LoVo (cell line): ENCODE results near the gene SYCN.

Source experiments
- DNase-seq: peaks from one replicate; pipeline ENCODE4 v3.0.0-alpha.2; 2016; ENCODE audit warnings: low spot score

SYCN gene

DNA sequence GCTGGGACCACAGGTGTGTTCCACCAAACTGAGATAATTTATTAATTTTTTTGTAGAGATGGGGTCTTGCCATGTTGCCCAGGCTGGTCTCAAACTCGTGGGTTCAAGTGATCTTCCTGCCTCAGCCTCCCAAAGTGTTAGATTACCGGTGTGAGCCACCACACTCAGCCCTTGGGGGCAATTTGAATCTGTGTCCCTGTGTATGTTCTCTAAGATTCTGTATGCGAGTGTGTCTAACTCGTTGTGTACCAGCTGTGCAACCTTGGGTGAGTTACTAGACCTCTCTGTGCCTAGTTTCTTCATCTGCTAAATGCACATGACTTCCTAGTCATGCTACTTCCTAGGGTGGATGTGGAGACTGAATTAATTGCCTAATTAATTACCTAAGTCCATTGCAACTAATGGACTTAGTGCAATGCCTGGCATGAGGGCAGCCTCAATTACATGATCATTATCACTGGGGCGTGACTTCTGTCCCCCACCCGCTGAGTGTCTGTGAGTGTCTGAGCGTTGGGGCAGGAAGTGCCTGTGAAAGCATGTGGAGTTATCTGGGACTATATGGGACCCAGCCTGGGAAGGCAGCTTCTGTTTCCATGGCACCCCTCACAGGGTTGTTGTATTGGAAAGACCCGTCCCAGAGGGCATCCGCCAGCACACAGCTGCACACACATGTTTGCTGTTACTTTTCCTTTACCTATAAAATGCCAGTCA is 9.1 kb downstream of the SYCN start:
- no peak for DNase-seq

DNA sequence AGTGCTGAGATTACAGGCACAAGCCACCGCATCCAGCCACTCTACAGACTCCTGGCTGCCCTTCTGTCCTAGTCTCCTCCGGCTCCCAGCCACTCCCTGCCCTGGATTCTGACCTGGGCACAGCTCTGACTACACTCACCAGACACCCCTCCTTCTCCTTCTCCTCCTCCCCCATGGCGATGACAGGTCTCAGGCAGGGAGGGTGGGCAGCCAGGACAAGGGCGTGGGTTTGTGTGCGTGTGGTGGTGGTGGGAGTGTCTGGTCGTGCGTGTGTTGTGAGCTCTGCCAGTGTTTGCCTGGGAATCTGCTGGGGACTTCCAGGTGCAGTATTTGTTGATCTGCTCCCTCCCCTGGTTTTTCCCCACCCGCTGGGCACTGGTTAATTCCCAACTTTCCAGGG is 10.3 kb downstream of the SYCN start:
- DNase-seq = peak; percentile 3

- DNase-seq = no peak
Observed at GRCh38 chr19:39192846-39193245, 11.2 kb downstream of the SYCN start.

GRCh38 chr19:39190768-39191167 is 13.3 kb downstream of the SYCN start:
- no peak for DNase-seq

DNA sequence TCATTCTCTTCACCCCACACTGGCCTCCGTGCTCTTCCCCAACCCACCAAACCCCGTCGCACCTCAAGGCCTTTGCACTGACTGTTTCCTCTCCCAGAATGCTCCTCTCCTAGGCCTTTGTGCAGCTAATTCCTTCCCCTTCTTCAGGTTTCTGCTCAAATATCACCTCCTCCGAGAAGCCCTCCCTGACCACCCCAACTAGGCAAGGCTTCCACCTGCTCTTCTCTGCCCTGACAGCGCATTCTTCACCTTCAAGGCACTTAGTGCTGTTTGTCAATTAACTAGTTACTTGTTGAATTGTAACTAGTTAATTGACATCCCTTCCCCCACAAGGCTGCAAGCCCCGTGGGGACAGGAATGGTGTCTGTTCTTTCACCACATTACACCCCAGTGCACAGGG is 15.1 kb downstream of the SYCN start:
- DNase-seq = no peak

- no peak for DNase-seq
Observed at GRCh38 chr19:39187552-39187943, 16.5 kb downstream of the SYCN start.

- no peak for DNase-seq
Observed at GRCh38 chr19:39186391-39186790, 17.7 kb downstream of the SYCN start.

DNA sequence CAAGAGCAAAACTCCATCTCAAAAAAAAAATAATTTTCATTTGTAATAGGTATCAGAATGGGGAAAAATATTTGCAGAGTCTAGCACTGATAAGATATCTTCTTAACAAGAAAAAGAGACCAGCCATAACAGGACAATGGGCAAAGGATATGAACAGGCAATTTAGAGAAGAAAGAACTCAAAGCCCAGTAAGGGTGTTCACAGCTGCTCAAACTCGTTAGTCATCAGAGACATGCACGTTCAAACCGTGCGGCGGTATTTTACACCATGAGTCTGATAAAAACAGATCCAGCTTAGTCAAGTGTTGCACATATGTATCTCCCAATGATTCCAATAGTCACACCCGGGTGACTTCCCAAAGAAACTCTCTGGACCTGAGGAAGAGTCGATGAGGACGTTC is 21.0 kb downstream of the SYCN start:
- DNase-seq = no peak

DNA sequence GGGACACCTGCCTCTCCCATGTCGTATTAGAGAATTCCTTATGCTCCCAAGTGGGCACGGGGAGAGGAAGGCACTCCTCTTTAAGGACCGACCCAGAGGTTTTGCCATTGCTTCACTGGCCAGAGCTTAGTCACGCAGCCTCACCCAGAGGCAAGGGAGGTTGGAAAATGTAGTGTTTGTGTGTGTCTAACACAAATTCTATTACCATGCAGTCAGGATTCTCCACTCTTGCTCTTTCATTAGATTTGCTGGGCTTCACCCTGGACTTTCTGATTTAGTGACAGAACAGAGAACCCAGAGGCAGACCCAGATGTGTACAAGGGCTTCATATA is 21.9 kb downstream of the SYCN start:
- no peak for DNase-seq

GRCh38 chr19:39181500-39182173 is 22.4 kb downstream of the SYCN start:
- no peak for DNase-seq

DNA sequence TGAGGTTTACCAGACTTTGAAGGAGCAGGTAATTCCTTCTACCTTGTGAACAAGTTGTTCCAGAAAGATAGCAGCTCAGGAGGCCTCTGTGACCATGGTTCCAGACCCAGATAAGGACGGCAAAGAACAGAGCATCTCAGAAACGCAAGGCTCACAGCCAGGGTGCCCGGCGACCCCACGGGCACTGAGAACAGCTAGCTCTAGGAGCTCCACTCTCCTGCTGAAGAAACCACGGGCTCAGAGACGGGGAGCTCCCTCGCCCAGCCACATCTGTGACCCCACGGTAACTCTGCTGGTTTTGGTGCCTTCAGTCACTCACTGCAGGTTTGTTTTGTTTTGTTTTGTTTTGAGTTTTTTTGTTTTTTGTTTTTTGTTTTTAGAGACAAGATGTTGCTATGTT is 23.3 kb downstream of the SYCN start:
- no peak for DNase-seq

DNA sequence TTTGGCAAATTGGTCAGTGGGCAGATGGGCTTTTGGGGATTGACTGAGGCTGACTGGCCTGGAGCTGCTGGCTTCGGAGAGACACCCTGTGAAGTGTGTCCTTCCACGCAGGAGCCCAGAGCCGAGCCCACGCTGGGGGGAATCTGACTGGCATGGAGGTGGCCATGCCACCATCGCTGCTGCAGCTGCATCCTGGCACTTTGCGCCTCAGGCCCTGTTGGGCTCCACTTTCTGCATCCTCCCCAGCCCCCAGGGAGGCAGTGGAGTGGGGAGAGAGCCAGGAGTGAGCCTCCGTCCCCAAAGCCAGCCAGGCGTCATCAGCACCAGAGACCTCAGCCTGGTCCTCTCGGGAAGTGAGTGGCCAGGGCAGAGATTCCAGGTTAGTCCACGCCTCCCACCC is 24.3 kb downstream of the SYCN start:
- DNase-seq = no peak

- DNase-seq = no peak
Observed at GRCh38 chr19:39178296-39179006, 25.6 kb downstream of the SYCN start.

DNA sequence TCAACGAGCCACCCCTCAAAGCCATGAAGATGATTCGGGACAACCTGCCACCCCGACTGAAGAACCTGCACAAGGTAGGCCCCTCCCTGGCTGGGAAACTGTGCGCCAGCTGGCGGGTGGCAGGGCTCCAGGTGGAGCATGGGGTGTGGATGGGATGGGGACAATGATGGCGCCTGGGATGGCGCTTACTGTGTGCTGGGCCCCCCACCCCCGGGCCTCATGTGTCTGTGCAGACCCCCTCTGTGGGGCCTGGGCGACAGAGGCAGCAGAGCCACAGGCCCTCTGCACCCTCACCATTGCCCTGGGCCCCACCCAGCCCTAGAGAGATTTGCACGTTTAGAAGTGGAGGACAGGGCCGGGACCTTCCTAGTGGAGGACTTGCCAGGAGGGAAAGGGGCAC is 26.3 kb downstream of the SYCN start:
- DNase-seq = no peak

GRCh38 chr19:39177110-39177699 is 26.9 kb downstream of the SYCN start:
- no peak for DNase-seq

DNA sequence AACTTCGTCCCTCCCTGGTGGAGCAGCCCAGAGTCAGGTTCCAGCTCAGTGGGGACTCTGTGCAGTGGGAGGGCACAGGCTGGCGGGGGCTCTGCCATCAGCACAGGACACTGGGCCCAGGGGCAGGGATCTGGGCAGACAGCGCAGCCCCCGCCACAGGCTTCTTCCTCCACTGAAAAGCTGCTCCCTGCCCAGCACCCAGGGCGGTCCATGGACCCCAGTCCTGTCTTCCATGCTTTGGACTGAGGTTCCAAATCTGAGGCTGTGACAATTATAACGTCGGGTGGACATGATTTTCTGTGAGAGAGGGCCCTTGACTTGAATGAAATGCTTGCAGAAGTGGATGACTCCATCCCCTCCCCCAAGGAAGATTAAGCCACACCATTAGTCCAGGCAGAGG is 28.5 kb downstream of the SYCN start:
- DNase-seq = no peak

- DNase-seq = no peak
Observed at GRCh38 chr19:39174558-39175544, 29.2 kb downstream of the SYCN start.

DNA sequence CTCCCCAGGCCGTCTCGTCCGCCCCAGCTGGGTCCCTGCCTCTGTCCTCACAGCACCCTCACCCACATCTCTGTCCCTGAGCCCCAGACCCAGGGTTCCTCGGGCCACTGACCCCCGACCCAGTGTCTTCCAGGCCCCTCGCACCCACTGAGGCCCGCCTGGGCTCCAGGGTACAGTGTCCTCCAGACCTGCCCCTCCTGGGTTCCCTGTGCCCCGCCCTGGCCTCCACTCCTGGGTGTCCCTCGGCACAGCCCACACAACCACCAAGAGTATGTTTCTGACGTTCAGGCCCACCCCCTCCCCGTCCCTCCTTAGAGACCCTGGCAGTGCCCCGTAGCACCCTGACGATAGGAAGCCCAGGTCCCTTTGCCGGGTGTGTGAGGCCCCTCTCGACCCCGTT is 29.9 kb downstream of the SYCN start:
- DNase-seq = no peak

DNA sequence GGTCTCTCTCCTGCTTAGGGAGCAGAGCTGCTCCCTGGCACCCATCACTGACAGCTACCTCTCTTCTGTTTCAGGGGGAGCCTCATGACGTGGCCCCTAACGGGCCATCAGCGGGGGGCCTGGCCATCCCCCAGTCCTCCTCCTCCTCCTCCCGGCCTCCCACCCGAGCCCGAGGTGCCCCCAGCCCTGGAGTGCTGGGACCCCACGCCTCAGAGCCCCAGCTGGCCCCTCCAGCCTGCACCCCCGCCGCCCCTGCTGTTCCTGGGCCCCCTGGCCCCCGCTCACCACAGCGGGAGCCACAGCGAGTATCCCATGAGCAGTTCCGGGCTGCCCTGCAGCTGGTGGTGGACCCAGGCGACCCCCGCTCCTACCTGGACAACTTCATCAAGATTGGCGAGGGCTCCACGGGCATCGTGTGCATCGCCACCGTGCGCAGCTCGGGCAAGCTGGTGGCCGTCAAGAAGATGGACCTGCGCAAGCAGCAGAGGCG is 30.5 kb downstream of the SYCN start:
- no peak for DNase-seq

DNA sequence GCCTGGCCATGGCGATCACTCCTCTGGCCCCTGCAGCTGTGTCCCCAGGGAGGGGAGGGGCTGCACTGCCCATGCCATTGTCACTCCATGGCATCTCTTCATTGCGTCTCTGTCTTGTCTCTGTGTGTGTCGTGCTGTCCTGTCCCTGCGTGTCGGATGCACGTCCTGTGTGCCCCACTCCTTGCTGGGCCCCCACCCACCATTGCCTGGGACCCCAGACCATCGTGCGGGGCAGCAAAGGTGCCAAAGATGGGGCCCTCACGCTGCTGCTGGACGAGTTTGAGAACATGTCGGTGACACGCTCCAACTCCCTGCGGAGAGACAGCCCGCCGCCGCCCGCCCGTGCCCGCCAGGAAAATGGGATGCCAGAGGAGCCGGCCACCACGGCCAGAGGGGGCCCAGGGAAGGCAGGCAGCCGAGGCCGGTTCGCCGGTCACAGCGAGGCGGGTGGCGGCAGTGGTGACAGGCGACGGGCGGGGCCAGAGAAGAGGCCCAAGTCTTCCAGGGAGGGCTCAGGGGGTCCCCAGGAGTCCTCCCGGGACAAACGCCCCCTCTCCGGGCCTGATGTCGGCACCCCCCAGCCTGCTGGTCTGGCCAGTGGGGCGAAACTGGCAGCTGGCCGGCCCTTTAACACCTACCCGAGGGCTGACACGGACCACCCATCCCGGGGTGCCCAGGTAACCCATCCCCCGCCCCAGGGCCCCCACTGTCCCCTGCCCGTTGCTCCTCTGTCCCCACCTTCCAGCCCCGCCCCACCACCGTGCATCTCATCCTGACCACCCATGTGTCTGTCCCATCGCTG is 31.2 kb downstream of the SYCN start:
- no peak for DNase-seq
